Measurements from ENCODE around the gene AKAP13.

- TF ChIP-seq, protein P1, sequence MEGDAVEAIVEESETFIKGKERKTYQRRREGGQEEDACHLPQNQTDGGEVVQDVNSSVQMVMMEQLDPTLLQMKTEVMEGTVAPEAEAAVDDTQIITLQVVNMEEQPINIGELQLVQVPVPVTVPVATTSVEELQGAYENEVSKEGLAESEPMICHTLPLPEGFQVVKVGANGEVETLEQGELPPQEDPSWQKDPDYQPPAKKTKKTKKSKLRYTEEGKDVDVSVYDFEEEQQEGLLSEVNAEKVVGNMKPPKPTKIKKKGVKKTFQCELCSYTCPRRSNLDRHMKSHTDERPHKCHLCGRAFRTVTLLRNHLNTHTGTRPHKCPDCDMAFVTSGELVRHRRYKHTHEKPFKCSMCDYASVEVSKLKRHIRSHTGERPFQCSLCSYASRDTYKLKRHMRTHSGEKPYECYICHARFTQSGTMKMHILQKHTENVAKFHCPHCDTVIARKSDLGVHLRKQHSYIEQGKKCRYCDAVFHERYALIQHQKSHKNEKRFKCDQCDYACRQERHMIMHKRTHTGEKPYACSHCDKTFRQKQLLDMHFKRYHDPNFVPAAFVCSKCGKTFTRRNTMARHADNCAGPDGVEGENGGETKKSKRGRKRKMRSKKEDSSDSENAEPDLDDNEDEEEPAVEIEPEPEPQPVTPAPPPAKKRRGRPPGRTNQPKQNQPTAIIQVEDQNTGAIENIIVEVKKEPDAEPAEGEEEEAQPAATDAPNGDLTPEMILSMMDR (IDR thresholded peaks at IDR 0.05; ENCODE audit: insufficient read depth, low read length, poor library complexity, severe bottlenecking): no peak
- no peak for TF ChIP-seq EZH2phosphoT487 (conservative IDR thresholded peaks at IDR 0.05; ENCODE audit: low read length)
These were observed 338.0 kb downstream of the AKAP13 start for GRCh38 chr15:85718271-85718971.

Data from SU-DHL-6 (cell line).